Measurements from ENCODE around the gene CYP4F11. TPM values are rescaled to one million over a fixed set of nuclear protein-coding genes. Genes with fewer than 3 reads are reported as not detected.
"Not testable (repeated sequence)": the region's sequence is repeated elsewhere in the genome, so short reads cannot be mapped to it uniquely, and the experiment has no call there.

Gene CYP4F11
- polyA plus RNA-seq, 1 donor from 2014 or later: not detected

DNA sequence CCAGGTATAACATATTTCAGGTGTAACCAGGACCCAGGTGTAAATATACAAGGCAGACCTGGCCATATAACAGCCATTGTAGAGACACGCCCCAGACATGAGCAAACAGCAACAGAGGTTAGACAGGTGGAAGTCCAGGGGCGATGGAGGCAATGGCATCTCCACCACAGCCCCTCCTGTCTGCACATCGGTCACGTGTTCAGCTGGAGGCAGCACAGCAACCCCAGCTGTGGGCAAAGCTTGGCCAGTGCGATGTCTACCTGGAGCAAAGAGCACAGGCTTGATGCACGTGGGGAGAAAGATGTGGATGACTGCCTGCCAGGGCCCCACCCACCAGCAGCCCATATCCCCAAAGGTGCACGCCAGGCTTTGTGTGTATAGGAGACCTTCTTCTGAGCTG, 40.9 kb downstream of the CYP4F11 start:
- no peaks in the 10 kb centered on the region for H3K9me2 ChIP-seq (ENCODE audit: insufficient read depth, low read length)
- no peaks in the 10 kb centered on the region for H3K36me3 ChIP-seq (ENCODE audit: insufficient read depth, low read length)
- no peak overlapping the region for H3K4me3 ChIP-seq (ENCODE audit: low read length)
- H2AFZ ChIP-seq (ENCODE audit: low read depth, low read length): no peak overlapping the region
- no peaks in the 10 kb centered on the region for H3K9me3 ChIP-seq (ENCODE audit: low read length)
- H3F3A ChIP-seq (ENCODE audit: insufficient read depth, low read length, poor library complexity, severe bottlenecking): no peaks in the 10 kb centered on the region
- TF ChIP-seq, protein P1, sequence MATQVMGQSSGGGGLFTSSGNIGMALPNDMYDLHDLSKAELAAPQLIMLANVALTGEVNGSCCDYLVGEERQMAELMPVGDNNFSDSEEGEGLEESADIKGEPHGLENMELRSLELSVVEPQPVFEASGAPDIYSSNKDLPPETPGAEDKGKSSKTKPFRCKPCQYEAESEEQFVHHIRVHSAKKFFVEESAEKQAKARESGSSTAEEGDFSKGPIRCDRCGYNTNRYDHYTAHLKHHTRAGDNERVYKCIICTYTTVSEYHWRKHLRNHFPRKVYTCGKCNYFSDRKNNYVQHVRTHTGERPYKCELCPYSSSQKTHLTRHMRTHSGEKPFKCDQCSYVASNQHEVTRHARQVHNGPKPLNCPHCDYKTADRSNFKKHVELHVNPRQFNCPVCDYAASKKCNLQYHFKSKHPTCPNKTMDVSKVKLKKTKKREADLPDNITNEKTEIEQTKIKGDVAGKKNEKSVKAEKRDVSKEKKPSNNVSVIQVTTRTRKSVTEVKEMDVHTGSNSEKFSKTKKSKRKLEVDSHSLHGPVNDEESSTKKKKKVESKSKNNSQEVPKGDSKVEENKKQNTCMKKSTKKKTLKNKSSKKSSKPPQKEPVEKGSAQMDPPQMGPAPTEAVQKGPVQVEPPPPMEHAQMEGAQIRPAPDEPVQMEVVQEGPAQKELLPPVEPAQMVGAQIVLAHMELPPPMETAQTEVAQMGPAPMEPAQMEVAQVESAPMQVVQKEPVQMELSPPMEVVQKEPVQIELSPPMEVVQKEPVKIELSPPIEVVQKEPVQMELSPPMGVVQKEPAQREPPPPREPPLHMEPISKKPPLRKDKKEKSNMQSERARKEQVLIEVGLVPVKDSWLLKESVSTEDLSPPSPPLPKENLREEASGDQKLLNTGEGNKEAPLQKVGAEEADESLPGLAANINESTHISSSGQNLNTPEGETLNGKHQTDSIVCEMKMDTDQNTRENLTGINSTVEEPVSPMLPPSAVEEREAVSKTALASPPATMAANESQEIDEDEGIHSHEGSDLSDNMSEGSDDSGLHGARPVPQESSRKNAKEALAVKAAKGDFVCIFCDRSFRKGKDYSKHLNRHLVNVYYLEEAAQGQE (IDR thresholded peaks at IDR 0.05; ENCODE audit: borderline replicate concordance): no peak
- TF ChIP-seq MXI1 (conservative IDR thresholded peaks at IDR 0.05; ENCODE audit: poor library complexity, severe bottlenecking): no peak
- no peak for TF ChIP-seq POLR2AphosphoS5 (IDR thresholded peaks at IDR 0.05)
- TF ChIP-seq SMC3 (conservative IDR thresholded peaks at IDR 0.05; ENCODE audit: poor library complexity): no peak
- H4K20me1 ChIP-seq (ENCODE audit: insufficient read depth): no peaks in the 10 kb centered on the region
- no peak overlapping the region for H3K4me2 ChIP-seq (ENCODE audit: low read length)
- no peak overlapping the region for H3K27ac ChIP-seq (ENCODE audit: low read length)
- H3K27me3 ChIP-seq (ENCODE audit: insufficient read depth, low read depth, low read length): no peaks in the 10 kb centered on the region
- no peaks in the 10 kb centered on the region for H3K79me2 ChIP-seq (replicated peaks; ENCODE audit: insufficient read depth, low read length)
- no peak overlapping the region for H3K9ac ChIP-seq (ENCODE audit: low read length)

DNA sequence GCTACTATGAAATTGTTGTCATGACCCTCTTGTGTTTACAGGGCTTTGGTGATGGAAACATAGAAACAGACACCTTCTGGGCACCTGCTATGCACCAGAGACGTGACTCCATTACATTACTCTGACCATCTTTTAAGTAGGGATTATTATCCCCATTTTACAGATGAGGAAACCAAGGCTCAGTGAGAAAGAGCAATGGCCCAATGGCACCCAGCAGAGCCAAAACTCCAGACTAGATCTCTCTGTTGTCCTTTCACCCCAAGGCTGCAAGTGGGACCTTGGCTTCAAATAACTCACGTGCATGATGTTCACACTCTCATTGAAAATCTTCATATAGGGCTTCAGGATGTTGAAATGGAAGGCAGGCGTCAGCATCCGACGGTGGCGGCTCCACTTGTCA, 42.3 kb downstream of the CYP4F11 start:
- Histone ChIP-seq H3K4me2 (ENCODE audit: low read length) (no peak overlapping the region), H2AFZ (ENCODE audit: low read depth, low read length) (no peak overlapping the region), H3K9me3 (ENCODE audit: low read length) (no peaks in the 10 kb centered on the region), H3K27me3 (ENCODE audit: insufficient read depth, low read depth, low read length) (no peaks in the 10 kb centered on the region), H3K4me3 (ENCODE audit: low read length) (no peak overlapping the region), H3K9me2 (ENCODE audit: insufficient read depth, low read length) (no peaks in the 10 kb centered on the region), H3F3A (ENCODE audit: insufficient read depth, low read length, poor library complexity, severe bottlenecking) (no peaks in the 10 kb centered on the region), H3K9ac (ENCODE audit: low read length) (no peak overlapping the region), H3K27ac (ENCODE audit: low read length) (no peak overlapping the region), H3K79me2 (replicated peaks; ENCODE audit: insufficient read depth, low read length) (no peaks in the 10 kb centered on the region), H3K36me3 (ENCODE audit: insufficient read depth, low read length) (no peaks in the 10 kb centered on the region), H4K20me1 (ENCODE audit: insufficient read depth) (no peaks in the 10 kb centered on the region)
- TF ChIP-seq SMC3 (conservative IDR thresholded peaks at IDR 0.05; ENCODE audit: poor library complexity): no peak

DNA sequence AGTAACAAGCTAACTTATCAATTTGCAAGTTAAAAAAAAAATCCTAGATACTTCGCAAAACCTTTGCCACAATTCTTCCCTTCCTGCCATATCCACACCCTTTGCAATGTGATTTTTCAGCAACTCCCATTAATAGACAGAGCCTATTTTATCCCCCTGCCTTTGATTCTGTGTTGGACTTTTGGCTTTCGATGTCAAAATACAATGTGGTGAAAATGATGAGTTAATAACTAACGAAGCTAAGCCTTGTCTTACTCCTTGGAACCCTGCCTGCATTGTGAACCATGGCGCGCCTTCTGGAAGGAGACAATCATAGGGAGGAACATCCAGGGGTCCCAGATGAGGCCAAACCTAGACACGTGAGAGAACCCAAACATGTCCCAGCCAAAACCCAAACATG, 42.9 kb downstream of the CYP4F11 start:
- TF ChIP-seq, protein P1 (IDR thresholded peaks at IDR 0.05; ENCODE audit: borderline replicate concordance): no peak
- TF ChIP-seq EZH2 (IDR thresholded peaks at IDR 0.05; ENCODE audit: borderline replicate concordance, insufficient read depth, low read length, poor library complexity, severe bottlenecking) (no peak), POLR2AphosphoS5 (IDR thresholded peaks at IDR 0.05) (no peak), MXI1 (conservative IDR thresholded peaks at IDR 0.05; ENCODE audit: poor library complexity, severe bottlenecking) (no peak), RAD21 (conservative IDR thresholded peaks at IDR 0.05) (no peak)
- Histone ChIP-seq H3K9ac (ENCODE audit: low read length) (no peak overlapping the region), H3K27ac (ENCODE audit: low read length) (no peak overlapping the region), H4K20me1 (ENCODE audit: insufficient read depth) (no peaks in the 10 kb centered on the region), H3K36me3 (ENCODE audit: insufficient read depth, low read length) (no peaks in the 10 kb centered on the region), H2AFZ (ENCODE audit: low read depth, low read length) (no peak overlapping the region), H3K27me3 (ENCODE audit: insufficient read depth, low read depth, low read length) (no peaks in the 10 kb centered on the region), H3K4me2 (ENCODE audit: low read length) (no peak overlapping the region), H3K4me3 (ENCODE audit: low read length) (no peak overlapping the region), H3K79me2 (replicated peaks; ENCODE audit: insufficient read depth, low read length) (no peaks in the 10 kb centered on the region), H3K9me2 (ENCODE audit: insufficient read depth, low read length) (no peaks in the 10 kb centered on the region), H3F3A (ENCODE audit: insufficient read depth, low read length, poor library complexity, severe bottlenecking) (no peaks in the 10 kb centered on the region), H3K9me3 (ENCODE audit: low read length) (no peaks in the 10 kb centered on the region)

DNA sequence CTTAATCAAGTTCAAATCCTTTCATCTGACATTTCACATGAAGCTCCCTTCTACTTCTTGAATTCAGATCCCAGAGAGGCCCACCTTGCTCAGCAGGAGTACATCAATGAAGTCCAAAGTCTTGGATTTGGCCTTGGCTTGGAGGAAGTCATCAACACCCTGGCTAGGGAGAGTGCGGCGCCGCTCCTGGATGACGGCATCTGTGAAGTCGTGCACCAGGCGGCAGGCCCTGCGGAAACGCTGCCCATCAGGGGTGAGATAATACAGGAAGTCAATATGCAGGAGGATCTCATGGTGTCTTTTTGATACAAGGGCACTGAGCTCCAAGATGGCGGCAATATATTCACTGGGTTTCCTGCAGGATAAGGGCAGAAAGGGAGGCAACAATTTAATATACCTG, 45.0 kb downstream of the CYP4F11 start:
- not testable (repeated sequence) for H4K20me1 ChIP-seq (ENCODE audit: insufficient read depth); H3K27me3 ChIP-seq (ENCODE audit: insufficient read depth, low read depth, low read length); H3K79me2 ChIP-seq (replicated peaks; ENCODE audit: insufficient read depth, low read length); H3K4me3 ChIP-seq (ENCODE audit: low read length); H3K36me3 ChIP-seq (ENCODE audit: insufficient read depth, low read length); H2AFZ ChIP-seq (ENCODE audit: low read depth, low read length); H3K9ac ChIP-seq (ENCODE audit: low read length); H3K9me3 ChIP-seq (ENCODE audit: low read length); H3K27ac ChIP-seq (ENCODE audit: low read length); H3K4me2 ChIP-seq (ENCODE audit: low read length); H3F3A ChIP-seq (ENCODE audit: insufficient read depth, low read length, poor library complexity, severe bottlenecking); H3K9me2 ChIP-seq (ENCODE audit: insufficient read depth, low read length)

Data from neural cell (in vitro differentiated cells).